T-cell (primary cell): Measurements from ENCODE around the gene ATP23. TPM values are rescaled to one million over a fixed set of nuclear protein-coding genes. Genes with fewer than 3 reads are reported as not detected.
A peak's percentile ranks its signal among the peaks of the same experiment; 100 is the strongest.

Experiments
- ATAC-seq, 4 experiments: fragments of 200-7000 bp in 3 of 4; fragments of 150-1000 bp in 1 of 4; cut with Tn5 transposase; replicated peaks in 1 of 4; 1 replicate in 3 of 4; 2 replicates in 1 of 4; pipeline ENCODE4 v1.10.0; 2021; ENCODE audit warnings: moderate library complexity in 3 of 4, mild to moderate bottlenecking in 2 of 4, moderate number of reproducible peaks in 1 of 4
- CTCF ChIA-PET, 2 donors: fragments of 300-600 bp; sonication (Branson Sonifier 250); formaldehyde crosslinking; loops; one replicate each; lab custom pipeline; 2022; ENCODE audit warnings: antibody characterized with exemption in 2 of 2; lab: Charles Lee
- POLR2A ChIA-PET, 2 donors: fragments of 300-600 bp; sonication (Branson Sonifier 250); formaldehyde crosslinking; loops; one replicate each; lab custom pipeline; 2022; ENCODE audit warnings: antibody characterized with exemption in 2 of 2; lab: Charles Lee
- DNase-seq, 35 experiments: peaks; one replicate each; pipeline versions ENCODE4 v3.0.0 to v3.0.0-alpha.2; 2013 to 2023
- H3K27ac ChIP-seq: one replicate; pipeline ENCODE4 v1.5.1; 2013; ENCODE audit warnings: low read length
- H3K27me3 ChIP-seq, 2 experiments: replicated peaks in 1 of 2; 1 replicate in 1 of 2; 2 replicates in 1 of 2; pipeline versions ENCODE4 v1.6.1 to v1.7.0; 2013; ENCODE audit warnings: low read length in 1 of 2, mixed read lengths in 1 of 2; ENCODE audit not compliant: control insufficient read depth in 2 of 2, insufficient read depth in 2 of 2; ENCODE audit errors: extremely low read depth in 1 of 2
- H3K36me3 ChIP-seq, 2 donors: 1 replicate in 1 of 2; 2 replicates in 1 of 2; pipeline versions ENCODE4 v1.6.1 to v1.7.0; 2013; ENCODE audit warnings: low read length in 1 of 2; ENCODE audit not compliant: control insufficient read depth in 2 of 2, insufficient read depth in 1 of 2; ENCODE audit errors: extremely low read depth in 1 of 2
- H3K4me1 ChIP-seq, 2 experiments: 1 replicate in 1 of 2; 2 replicates in 1 of 2; pipeline versions ENCODE4 v1.6.1 to v1.7.0; 2013; ENCODE audit warnings: low read length in 2 of 2, mixed read lengths in 1 of 2; ENCODE audit not compliant: insufficient read depth in 2 of 2, control insufficient read depth in 1 of 2; ENCODE audit errors: extremely low read depth in 1 of 2
- H3K4me3 ChIP-seq, 2 donors: 1 replicate in 1 of 2; 2 replicates in 1 of 2; pipeline versions ENCODE4 v1.5.1 to v1.7.0; 2013; ENCODE audit warnings: mild to moderate bottlenecking in 2 of 2, low read length in 1 of 2, moderate library complexity in 1 of 2; ENCODE audit not compliant: control insufficient read depth in 1 of 2; ENCODE audit errors: extremely low read depth in 1 of 2
- H3K9me3 ChIP-seq: 2 replicates; pipeline ENCODE4 v1.7.0; 2013
- H3K27ac Mint-ChIP-seq, 2 donors: one replicate each; pipeline ENCODE4 v1.8.0; 2020 to 2021; ENCODE audit warnings: mild to moderate bottlenecking in 2 of 2, mixed read lengths in 2 of 2
- H3K27me3 Mint-ChIP-seq, 2 donors: one replicate each; pipeline ENCODE4 v1.8.0; 2021 to 2022; ENCODE audit warnings: mixed read lengths in 2 of 2
- H3K36me3 Mint-ChIP-seq: one replicate; pipeline ENCODE4 v1.8.0; 2021; ENCODE audit warnings: mixed read lengths
- H3K4me1 Mint-ChIP-seq, 3 donors: one replicate each; pipeline ENCODE4 v1.8.0; 2020 to 2022; ENCODE audit warnings: mixed read lengths in 3 of 3, mild to moderate bottlenecking in 1 of 3
- H3K4me3 Mint-ChIP-seq, 3 donors: one replicate each; pipeline ENCODE4 v1.8.0; 2020 to 2022; ENCODE audit warnings: mild to moderate bottlenecking in 3 of 3, mixed read lengths in 3 of 3, moderate library complexity in 3 of 3
- H3K9me3 Mint-ChIP-seq, 3 donors: one replicate each; pipeline ENCODE4 v1.8.0; 2020 to 2022; ENCODE audit warnings: mixed read lengths in 3 of 3
- WGBS: methylation state at CpG from one replicate; pipeline ENCODE4 v1.1.5; 2013; ENCODE audit warnings: missing lambda C conversion rate; ENCODE audit not compliant: insufficient coverage; 5-methylcytosine and 5-hydroxymethylcytosine counted together
- total RNA-seq, 35 experiments: library from RNA in 6 of 35; stranded (reverse) in 6 of 35; fragments of 120-200 nt in 1 of 35; gene quantifications; one replicate each; pipeline versions ENCODE4 v1.2.1 to v1.2.4 and lab custom pipeline; 2013 to 2026

ATP23 gene
- total RNA-seq, 5 donors from 2014 or later (not counting 1 experiment from before 2014, with no cell fraction given) = 3.1 to 9.7 (median 7.7) TPM

DNA sequence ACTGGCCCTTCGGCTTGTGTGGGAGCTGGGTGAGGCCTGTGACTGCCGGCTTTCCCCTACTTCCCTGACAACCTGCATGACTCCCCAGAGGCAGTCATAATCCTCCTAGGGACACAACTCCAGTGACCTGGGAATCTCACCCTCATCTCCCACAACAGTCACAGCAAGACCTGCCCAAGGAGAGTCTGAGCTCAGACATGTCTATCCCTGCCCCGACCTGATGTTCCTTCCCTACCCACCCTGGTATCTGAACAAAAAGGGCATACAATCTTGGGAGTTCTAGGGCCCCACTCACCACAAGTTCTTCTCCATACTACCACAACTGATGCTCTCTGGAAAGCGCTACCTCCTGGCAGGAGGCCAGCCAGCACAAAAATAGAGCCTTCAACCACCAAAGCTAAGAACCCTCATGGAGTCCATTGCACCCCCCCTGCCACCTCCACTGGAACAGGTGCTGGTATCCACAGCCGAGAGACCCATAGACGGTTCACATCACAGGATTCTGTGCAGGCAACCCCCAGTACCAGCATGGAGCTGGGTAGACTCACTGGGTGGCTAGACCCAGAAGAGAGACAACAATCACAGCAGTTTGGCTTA is 16.8 kb downstream of the ATP23 start:
- CTCF ChIA-PET = no interaction called here

GRCh38 chr12:57964421-57964820 is 23.1 kb downstream of the ATP23 start:
- ATAC-seq (no peak), DNase-seq (no peak)
- peaks cover 16 to 55% (median 51%) of the 10 kb centered on the region in 3 donors for H3K9me3 Mint-ChIP-seq
- Histone ChIP-seq H3K4me1 (no peaks in the 10 kb centered on the region), H3K36me3 (no peaks in the 10 kb centered on the region), H3K4me3 (no peak overlapping the region), H3K9me3 (peaks cover 3% of the 10 kb centered on the region), H3K27me3 (no peaks in the 10 kb centered on the region), H3K27ac (no peak overlapping the region)
- H3K4me1 Mint-ChIP-seq = peaks cover 0 to 5% (median 0%) of the 10 kb centered on the region in 3 donors
- POLR2A ChIA-PET = no interaction called here
- H3K27me3 Mint-ChIP-seq = peaks cover 0 to 3% of the 10 kb centered on the region in 2 donors
- no peak overlapping the region for H3K4me3 Mint-ChIP-seq
- no peak overlapping the region for H3K27ac Mint-ChIP-seq
- CTCF ChIA-PET = no interaction called here
- peaks cover 9% of the 10 kb centered on the region for H3K36me3 Mint-ChIP-seq
- no CpG with 5 or more reads among the region's 1 CpG for WGBS

More for the DNA sequence above, 16.8 kb downstream of the ATP23 start:
- Mint-ChIP-seq H3K36me3 (peaks cover 58% of the 10 kb centered on the region), H3K27me3 (no peaks in the 10 kb centered on the region), H3K27ac (no peak overlapping the region), H3K4me1 (no peaks in the 10 kb centered on the region), H3K4me3 (no peak overlapping the region), H3K9me3 (peaks cover 17 to 46% (median 39%) of the 10 kb centered on the region in 3 donors)
- Histone ChIP-seq H3K27me3 (no peaks in the 10 kb centered on the region), H3K9me3 (peaks cover 3% of the 10 kb centered on the region), H3K27ac (no peak overlapping the region), H3K36me3 (peaks cover 2 to 18% of the 10 kb centered on the region in 2 donors), H3K4me1 (no peaks in the 10 kb centered on the region), H3K4me3 (no peak overlapping the region)
- ATAC-seq = no peak
- DNase-seq = no peak
- WGBS = 98% methylated on average over 4 of the region's 6 CpGs
- POLR2A ChIA-PET = no interaction called here

GRCh38 chr12:57965766-57966165 is 24.4 kb downstream of the ATP23 start:
- 29% methylated on average over 1 of the region's 8 CpGs for WGBS
- Histone ChIP-seq H3K9me3 (no peaks in the 10 kb centered on the region), H3K27me3 (no peaks in the 10 kb centered on the region), H3K4me1 (no peaks in the 10 kb centered on the region), H3K36me3 (no peaks in the 10 kb centered on the region), H3K4me3 (no peak overlapping the region), H3K27ac (no peak overlapping the region)
- Mint-ChIP-seq H3K4me3 (no peak overlapping the region), H3K9me3 (peaks cover 18 to 53% (median 48%) of the 10 kb centered on the region in 3 donors), H3K4me1 (peaks cover 0 to 5% (median 0%) of the 10 kb centered on the region in 3 donors), H3K36me3 (peaks cover 7% of the 10 kb centered on the region), H3K27ac (no peak overlapping the region), H3K27me3 (peaks cover 3 to 4% of the 10 kb centered on the region in 2 donors)
- DNase-seq (no peak), ATAC-seq (no peak)
- POLR2A ChIA-PET = no interaction called here
- CTCF ChIA-PET = no interaction called here

GRCh38 chr12:57966536-57966935 is 25.2 kb downstream of the ATP23 start:
- Mint-ChIP-seq H3K27ac (no peak overlapping the region), H3K9me3 (peaks cover 14 to 46% (median 43%) of the 10 kb centered on the region in 3 donors), H3K36me3 (peaks cover 7% of the 10 kb centered on the region), H3K27me3 (peaks cover 3 to 4% of the 10 kb centered on the region in 2 donors), H3K4me3 (no peak overlapping the region), H3K4me1 (peaks cover 0 to 5% (median 0%) of the 10 kb centered on the region in 3 donors)
- DNase-seq (no peak), ATAC-seq (no peak)
- H3K36me3 ChIP-seq = no peaks in the 10 kb centered on the region
- CTCF ChIA-PET = no interaction called here
- H3K4me1 ChIP-seq = no peaks in the 10 kb centered on the region
- POLR2A ChIA-PET = no interaction called here
- no peak overlapping the region for H3K4me3 ChIP-seq
- H3K27me3 ChIP-seq = no peaks in the 10 kb centered on the region
- H3K9me3 ChIP-seq = no peaks in the 10 kb centered on the region
- H3K27ac ChIP-seq = no peak overlapping the region

- no peaks in the 10 kb centered on the region for H3K4me1 Mint-ChIP-seq
- no peak overlapping the region for H3K27ac Mint-ChIP-seq
- no peak overlapping the region for H3K4me3 Mint-ChIP-seq
- ATAC-seq = no peak
- Histone ChIP-seq H3K9me3 (no peaks in the 10 kb centered on the region), H3K27me3 (no peaks in the 10 kb centered on the region), H3K27ac (no peak overlapping the region), H3K4me1 (no peaks in the 10 kb centered on the region), H3K36me3 (no peaks in the 10 kb centered on the region), H3K4me3 (no peak overlapping the region)
- no peaks in the 10 kb centered on the region for H3K36me3 Mint-ChIP-seq
- ChIA-PET CTCF (interaction anchor here in 1 of 2 donors (0.6 to 0.9 kb wide), 2 partner anchors 10 to 119 kb away, joined by 3 to 4 read pairs; no protein-coding TSS in a partner anchor), POLR2A (no interaction called here)
- H3K9me3 Mint-ChIP-seq = no peaks in the 10 kb centered on the region
- DNase-seq = peak in 8 of 35 experiments; percentile 2 to 42 (median 6)
- peaks cover 27 to 28% of the 10 kb centered on the region in 2 donors for H3K27me3 Mint-ChIP-seq
- WGBS = 100% methylated on average over 1 of the region's 6 CpGs
Observed at GRCh38 chr12:57983146-57983857, 41.9 kb downstream of the ATP23 start.

- DNase-seq (no peak), ATAC-seq (no peak)
- H3K36me3 Mint-ChIP-seq = no peaks in the 10 kb centered on the region
- H3K27me3 ChIP-seq = no peaks in the 10 kb centered on the region
- WGBS = no CpG with 5 or more reads among the region's 6 CpGs
- peaks cover 23 to 26% of the 10 kb centered on the region in 2 donors for H3K27me3 Mint-ChIP-seq
- H3K9me3 ChIP-seq = no peaks in the 10 kb centered on the region
- CTCF ChIA-PET = interaction anchor here in 1 of 2 donors (0.7 kb wide), 1 partner anchor 1185 kb away, joined by 3 read pairs; no protein-coding TSS in a partner anchor
- no peaks in the 10 kb centered on the region for H3K36me3 ChIP-seq
- H3K4me1 Mint-ChIP-seq = no peaks in the 10 kb centered on the region
- H3K4me3 Mint-ChIP-seq = no peak overlapping the region
- H3K9me3 Mint-ChIP-seq = no peaks in the 10 kb centered on the region
- no peak overlapping the region for H3K27ac ChIP-seq
- no peak overlapping the region for H3K4me3 ChIP-seq
- H3K27ac Mint-ChIP-seq = no peak overlapping the region
- no peaks in the 10 kb centered on the region for H3K4me1 ChIP-seq
- POLR2A ChIA-PET = no interaction called here
Observed at GRCh38 chr12:57983858-57984505, 42.6 kb downstream of the ATP23 start.
